DND-41 (cell line): ENCODE data around the gene YWHAE.

Source experiments
- CTCF ChIP-seq: IDR thresholded peaks from 2 replicates; pipeline ENCODE4 v1.5.1; 2012; ENCODE audit warnings: borderline replicate concordance, low read length, moderate library complexity, mild to moderate bottlenecking; ENCODE audit not compliant: poor library complexity, severe bottlenecking; ENCODE audit errors: extremely low read depth
- EZH2 ChIP-seq: IDR thresholded peaks from 3 replicates; pipeline ENCODE4 v1.6.1; 2012; ENCODE audit warnings: borderline replicate concordance, low read depth, mild to moderate bottlenecking, moderate library complexity, low read length, inconsistent platforms; ENCODE audit not compliant: severe bottlenecking

GRCh38 chr17:1299552-1300370, 100.3 kb downstream of the YWHAE start:
- TF ChIP-seq CTCF: no peak
- TF ChIP-seq EZH2: no peak
